NCI-H460 (cell line): ENCODE measurements around the gene KDM7A. TPM values are rescaled to one million over a fixed set of nuclear protein-coding genes. Genes with fewer than 3 reads are reported as not detected.

Experiments
- DNase-seq: peaks from one replicate; pipeline ENCODE4 v3.0.0-alpha.2; 2016; ENCODE audit warnings: low read depth; ENCODE audit errors: extremely low read depth
- total RNA-seq: library from RNA; depleted of rRNA; stranded (reverse); fragments of >200 nt; shearing (Covaris generic); gene quantifications from 2 replicates; pipeline ENCODE4 v1.2.3, GENCODE V29; 2014

The KDM7A gene
- total RNA-seq, 1 experiment from 2014 or later: 11.0 TPM

- no peak for DNase-seq
Measured at GRCh38 chr7:140059273-140060242, 117.2 kb downstream of the KDM7A start.

GRCh38 chr7:140058517-140058916 lies 118.3 kb downstream of the KDM7A start:
- no peak for DNase-seq

GRCh38 chr7:140057143-140057535 lies 119.6 kb downstream of the KDM7A start:
- no peak for DNase-seq

- DNase-seq: no peak
Measured at GRCh38 chr7:140056431-140057142, 120.2 kb downstream of the KDM7A start.

GRCh38 chr7:140055833-140056232 lies 121.0 kb downstream of the KDM7A start:
- DNase-seq: no peak

- no peak for DNase-seq
Measured at GRCh38 chr7:140054751-140055150, 122.0 kb downstream of the KDM7A start.

- DNase-seq: no peak
Measured at GRCh38 chr7:140053812-140054539, 122.8 kb downstream of the KDM7A start.

GRCh38 chr7:140051820-140052219 lies 125.0 kb downstream of the KDM7A start:
- DNase-seq: no peak

- no peak for DNase-seq
Measured at GRCh38 chr7:140050100-140050499, 126.7 kb downstream of the KDM7A start.

- DNase-seq: no peak
Measured at GRCh38 chr7:140049339-140050024, 127.3 kb downstream of the KDM7A start.

GRCh38 chr7:140048989-140049338 lies 127.8 kb downstream of the KDM7A start:
- no peak for DNase-seq

GRCh38 chr7:140048138-140048537 lies 128.6 kb downstream of the KDM7A start:
- DNase-seq: no peak

GRCh38 chr7:140047197-140047596 lies 129.6 kb downstream of the KDM7A start:
- DNase-seq: no peak

- no peak for DNase-seq
Measured at GRCh38 chr7:140045697-140046096, 131.1 kb downstream of the KDM7A start.

- no peak for DNase-seq
Measured at GRCh38 chr7:140044251-140044650, 132.5 kb downstream of the KDM7A start.

- DNase-seq: no peak
Measured at GRCh38 chr7:140042386-140042670, 134.5 kb downstream of the KDM7A start.

GRCh38 chr7:140041659-140042385 lies 135.0 kb downstream of the KDM7A start:
- DNase-seq: no peak

GRCh38 chr7:140039896-140040295 lies 136.9 kb downstream of the KDM7A start:
- DNase-seq: no peak

GRCh38 chr7:140039066-140039465 lies 137.7 kb downstream of the KDM7A start:
- no peak for DNase-seq
